Neural cell (in vitro differentiated cells): Measurements from ENCODE around the gene TPSAB1. TPM values are rescaled to one million over a fixed set of nuclear protein-coding genes. Genes with fewer than 3 reads are reported as not detected.

Experiments
- H2AFZ ChIP-seq: fragments of 200-600, 300-800 bp; sonication (generic), shearing (Covaris generic); 2 replicates; pipeline ENCODE4 v1.6.0; 2014; ENCODE audit warnings: low read depth, mild to moderate bottlenecking, antibody characterized with exemption, low read length, moderate library complexity
- H3F3A ChIP-seq: fragments of 200-600 bp; shearing (Covaris generic); 2 replicates; pipeline ENCODE4 v1.6.1; 2016; ENCODE audit warnings: mild to moderate bottlenecking, moderate library complexity, mixed read lengths, antibody characterized with exemption, low read length; ENCODE audit not compliant: insufficient read depth, poor library complexity, severe bottlenecking
- H3K27ac ChIP-seq: fragments of 200-600, 300-800 bp; sonication (generic), shearing (Covaris generic); 2 replicates; pipeline ENCODE4 v1.5.1; 2014; ENCODE audit warnings: mild to moderate bottlenecking, low read length, moderate library complexity
- H3K27me3 ChIP-seq: fragments of 300-800, 200-600 bp; sonication (generic), shearing (Covaris generic); 2 replicates; pipeline ENCODE4 v1.6.0; 2014; ENCODE audit warnings: mild to moderate bottlenecking, low read depth, low read length, moderate library complexity; ENCODE audit not compliant: insufficient read depth
- H3K36me3 ChIP-seq: fragments of 300-800, 200-600 bp; sonication (generic), shearing (Covaris generic); 2 replicates; pipeline ENCODE4 v1.5.1; 2014; ENCODE audit warnings: mild to moderate bottlenecking, antibody characterized with exemption, low read length, moderate library complexity; ENCODE audit not compliant: insufficient read depth
- H3K4me2 ChIP-seq: fragments of 300-800, 200-600 bp; sonication (generic), shearing (Covaris generic); 2 replicates; pipeline ENCODE4 v1.6.0; 2014; ENCODE audit warnings: mild to moderate bottlenecking, low read length
- H3K4me3 ChIP-seq: fragments of 300-800, 200-600 bp; sonication (generic), shearing (Covaris generic); 2 replicates; pipeline ENCODE4 v1.5.1; 2014; ENCODE audit warnings: mild to moderate bottlenecking, low read length, moderate library complexity
- H3K79me2 ChIP-seq: fragments of 200-600 bp; shearing (Covaris generic); replicated peaks from 2 replicates; pipeline ENCODE4 v1.6.0; 2014; ENCODE audit warnings: mild to moderate bottlenecking, low read length, moderate library complexity; ENCODE audit not compliant: insufficient read depth
- H3K9ac ChIP-seq: fragments of 300-800, 200-600 bp; sonication (generic), shearing (Covaris generic); 2 replicates; pipeline ENCODE4 v1.6.1; 2016; ENCODE audit warnings: mild to moderate bottlenecking, low read length, mixed read lengths
- H3K9me2 ChIP-seq: fragments of 200-600 bp; shearing (Covaris generic); 2 replicates; pipeline ENCODE4 v1.6.1; 2016; ENCODE audit warnings: mild to moderate bottlenecking, low read length, mixed read lengths; ENCODE audit not compliant: insufficient read depth
- H3K9me3 ChIP-seq: fragments of 200-600, 300-800 bp; sonication (generic), shearing (Covaris generic); 2 replicates; pipeline ENCODE4 v1.6.1; 2016; ENCODE audit warnings: mild to moderate bottlenecking, mixed run types, low read length, moderate library complexity, mixed read lengths
- H4K20me1 ChIP-seq: fragments of 200-600 bp; shearing (Covaris generic); 2 replicates; pipeline ENCODE4 v1.6.1; 2016; ENCODE audit warnings: mild to moderate bottlenecking, mixed run types; ENCODE audit not compliant: insufficient read depth
- EP300 ChIP-seq: fragments of 450-650 bp; conservative IDR thresholded peaks from 2 replicates; pipeline ENCODE4 v1.6.1; 2014; ENCODE audit warnings: antibody characterized with exemption, mild to moderate bottlenecking, moderate library complexity; ENCODE audit not compliant: poor library complexity, severe bottlenecking
- EZH2 ChIP-seq: fragments of 200-600, 300-800 bp; shearing (Covaris generic), sonication (generic); IDR thresholded peaks from 2 replicates; pipeline ENCODE4 v1.6.1; 2014; ENCODE audit warnings: antibody characterized with exemption, low read length, borderline replicate concordance, mild to moderate bottlenecking; ENCODE audit not compliant: insufficient read depth, poor library complexity, severe bottlenecking
- MXI1 ChIP-seq: fragments of 450-650 bp; conservative IDR thresholded peaks from 2 replicates; pipeline ENCODE4 v1.6.1; 2014; ENCODE audit warnings: antibody characterized with exemption, mild to moderate bottlenecking; ENCODE audit not compliant: poor library complexity, severe bottlenecking
- POLR2AphosphoS5 ChIP-seq: IDR thresholded peaks from 2 replicates; pipeline ENCODE4 v1.6.1; 2012
- RAD21 ChIP-seq: fragments of 450-650 bp; conservative IDR thresholded peaks from 2 replicates; pipeline ENCODE4 v1.6.1; 2014; ENCODE audit warnings: antibody characterized with exemption, mild to moderate bottlenecking, moderate library complexity
- REST ChIP-seq: IDR thresholded peaks from 2 replicates; pipeline ENCODE4 v1.6.1; 2012; ENCODE audit warnings: borderline replicate concordance
- SMC3 ChIP-seq: fragments of 450-650 bp; conservative IDR thresholded peaks from 2 replicates; pipeline ENCODE4 v1.6.1; 2014; ENCODE audit warnings: antibody characterized with exemption, mild to moderate bottlenecking, moderate library complexity; ENCODE audit not compliant: poor library complexity
- TAF1 ChIP-seq: IDR thresholded peaks from 2 replicates; pipeline ENCODE4 v1.6.1; 2012; ENCODE audit warnings: low read depth
- polyA plus RNA-seq: library from polyadenylated mRNA; depleted of rRNA; stranded (reverse); fragments of >200 nt; gene quantifications from 2 replicates; pipeline ENCODE4 v1.2.3, GENCODE V29; 2014
- TF ChIP-seq, protein P1 (sequence below): fragments of 450-650 bp; IDR thresholded peaks from 2 replicates; pipeline ENCODE4 v1.5.1; 2014; ENCODE audit warnings: antibody characterized with exemption, mild to moderate bottlenecking, moderate library complexity; ENCODE audit not compliant: poor library complexity, severe bottlenecking

TPSAB1 gene
- polyA plus RNA-seq, 1 donor from 2014 or later, result not detected

DNA sequence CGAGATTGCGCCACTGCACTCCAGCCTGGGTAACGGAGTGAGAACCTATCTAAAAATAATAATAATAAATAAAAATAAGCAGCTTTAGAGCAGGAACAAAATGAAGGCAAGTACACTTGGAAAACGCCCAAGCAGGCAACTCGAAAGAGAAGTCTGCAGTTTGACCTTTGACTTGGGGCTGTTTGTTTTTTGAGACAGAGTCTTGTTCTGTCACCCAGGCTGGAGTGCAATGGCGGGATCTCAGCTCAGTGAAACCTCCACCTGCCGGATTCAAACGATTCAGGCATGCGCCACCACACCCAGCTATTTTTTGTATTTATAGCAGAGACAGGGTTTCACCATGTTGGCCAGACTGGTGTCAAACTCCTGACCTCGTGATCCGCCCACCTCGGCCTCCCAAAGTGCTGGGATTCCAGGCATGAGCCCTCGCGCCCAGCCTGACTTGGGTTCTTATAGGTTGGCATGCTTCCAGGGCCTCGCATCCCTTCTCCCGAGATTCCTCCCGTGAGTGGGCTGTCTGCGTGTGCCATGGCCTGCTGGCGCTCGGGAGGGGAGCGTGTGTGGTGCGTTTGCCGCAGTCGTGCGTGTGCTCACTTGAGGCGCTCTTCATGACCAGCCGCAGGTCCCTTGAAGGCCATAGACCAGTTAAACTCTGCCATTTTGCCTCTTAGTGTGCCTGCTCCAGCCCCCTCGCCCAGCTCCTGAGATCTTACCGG lies 50.5 kb downstream of the TPSAB1 start:
- TF ChIP-seq EP300 (no peak), MXI1 (no peak), RAD21 (no peak), SMC3 (no peak), TAF1 (no peak), EZH2 (no peak), REST (no peak), POLR2AphosphoS5 (no peak)
- TF ChIP-seq, protein P1, sequence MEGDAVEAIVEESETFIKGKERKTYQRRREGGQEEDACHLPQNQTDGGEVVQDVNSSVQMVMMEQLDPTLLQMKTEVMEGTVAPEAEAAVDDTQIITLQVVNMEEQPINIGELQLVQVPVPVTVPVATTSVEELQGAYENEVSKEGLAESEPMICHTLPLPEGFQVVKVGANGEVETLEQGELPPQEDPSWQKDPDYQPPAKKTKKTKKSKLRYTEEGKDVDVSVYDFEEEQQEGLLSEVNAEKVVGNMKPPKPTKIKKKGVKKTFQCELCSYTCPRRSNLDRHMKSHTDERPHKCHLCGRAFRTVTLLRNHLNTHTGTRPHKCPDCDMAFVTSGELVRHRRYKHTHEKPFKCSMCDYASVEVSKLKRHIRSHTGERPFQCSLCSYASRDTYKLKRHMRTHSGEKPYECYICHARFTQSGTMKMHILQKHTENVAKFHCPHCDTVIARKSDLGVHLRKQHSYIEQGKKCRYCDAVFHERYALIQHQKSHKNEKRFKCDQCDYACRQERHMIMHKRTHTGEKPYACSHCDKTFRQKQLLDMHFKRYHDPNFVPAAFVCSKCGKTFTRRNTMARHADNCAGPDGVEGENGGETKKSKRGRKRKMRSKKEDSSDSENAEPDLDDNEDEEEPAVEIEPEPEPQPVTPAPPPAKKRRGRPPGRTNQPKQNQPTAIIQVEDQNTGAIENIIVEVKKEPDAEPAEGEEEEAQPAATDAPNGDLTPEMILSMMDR, result no peak
- H3K9me2 ChIP-seq, result no peaks in the 10 kb centered on the region
- H4K20me1 ChIP-seq, result no peaks in the 10 kb centered on the region

GRCh38 chr16:1291576-1291974 lies 51.1 kb downstream of the TPSAB1 start:
- no peaks in the 10 kb centered on the region for H3F3A ChIP-seq
- H3K36me3 ChIP-seq, result no peaks in the 10 kb centered on the region
- no peaks in the 10 kb centered on the region for H3K9me3 ChIP-seq
- no peak overlapping the region for H3K27ac ChIP-seq
- H3K4me3 ChIP-seq, result no peak overlapping the region
- H2AFZ ChIP-seq, result no peak overlapping the region
- no peaks in the 10 kb centered on the region for H3K9me2 ChIP-seq
- TF ChIP-seq MXI1 (no peak), EP300 (no peak), POLR2AphosphoS5 (no peak), SMC3 (no peak), EZH2 (no peak), RAD21 (no peak), TAF1 (no peak)
- TF ChIP-seq, protein P1, result no peak
- no peak overlapping the region for H3K4me2 ChIP-seq
- H3K27me3 ChIP-seq, result no peaks in the 10 kb centered on the region
- no peak overlapping the region for H3K9ac ChIP-seq
- H4K20me1 ChIP-seq, result no peaks in the 10 kb centered on the region
- H3K79me2 ChIP-seq, result no peaks in the 10 kb centered on the region

More for the DNA sequence above, 50.5 kb downstream of the TPSAB1 start:
- no peaks in the 10 kb centered on the region for H3K79me2 ChIP-seq
- H3K36me3 ChIP-seq, result no peaks in the 10 kb centered on the region
- H3K4me2 ChIP-seq, result no peak overlapping the region
- no peak overlapping the region for H3K27ac ChIP-seq
- H3K9ac ChIP-seq, result no peak overlapping the region
- no peak overlapping the region for H3K4me3 ChIP-seq
- no peaks in the 10 kb centered on the region for H3K27me3 ChIP-seq
- H2AFZ ChIP-seq, result no peak overlapping the region
- no peaks in the 10 kb centered on the region for H3F3A ChIP-seq
- no peaks in the 10 kb centered on the region for H3K9me3 ChIP-seq

Other genes with a start within 250 kb of the TPSAB1 start
- gene SSTR5, start 168.0 kb upstream of the TPSAB1 start, polyA plus RNA-seq, result not detected in 2 replicates
- gene C1QTNF8, start 144.5 kb upstream of the TPSAB1 start, polyA plus RNA-seq, result 0.79 TPM in 1 of 2 replicates, not detected in the other
- gene CACNA1H, start 87.6 kb upstream of the TPSAB1 start, polyA plus RNA-seq, result 27.7 and 35.7 TPM in 2 replicates
- not detected in 2 replicates for gene TPSG1, start 15.4 kb upstream of the TPSAB1 start, polyA plus RNA-seq
- not detected in 2 replicates for gene TPSB2, start 10.5 kb upstream of the TPSAB1 start, polyA plus RNA-seq
- gene TPSD1, start 15.4 kb downstream of the TPSAB1 start, polyA plus RNA-seq, result not detected in 2 replicates
- gene UBE2I, start 68.9 kb downstream of the TPSAB1 start, polyA plus RNA-seq, result 111 and 126 TPM in 2 replicates
- gene BAIAP3, start 92.9 kb downstream of the TPSAB1 start, polyA plus RNA-seq, result 65.2 and 93.7 TPM in 2 replicates
- gene TSR3, start 111.2 kb downstream of the TPSAB1 start, polyA plus RNA-seq, result 102 and 106 TPM in 2 replicates
- gene GNPTG, start 111.2 kb downstream of the TPSAB1 start, polyA plus RNA-seq, result 74.2 and 90.5 TPM in 2 replicates
- 11.9 and 13.0 TPM in 2 replicates for gene UNKL, start 174.0 kb downstream of the TPSAB1 start, polyA plus RNA-seq
- 37.3 and 41.0 TPM in 2 replicates for gene UQCC4, start 180.0 kb downstream of the TPSAB1 start, polyA plus RNA-seq
- not detected in 2 replicates for gene PERCC1, start 190.4 kb downstream of the TPSAB1 start, polyA plus RNA-seq
- 3.1 and 3.3 TPM in 2 replicates for gene CCDC154, start 203.9 kb downstream of the TPSAB1 start, polyA plus RNA-seq
- 40.9 and 53.2 TPM in 2 replicates for gene CLCN7, start 234.3 kb downstream of the TPSAB1 start, polyA plus RNA-seq
- not detected in 2 replicates for gene PTX4, start 248.2 kb downstream of the TPSAB1 start, polyA plus RNA-seq